ENCODE measurements around the gene DDX28.
"Not testable (repeated sequence)": the region's sequence is repeated elsewhere in the genome, so short reads cannot be mapped to it uniquely, and the experiment has no call there.

The DDX28 gene

GRCh38 chr16:67977469-67978227 lies 45.4 kb downstream of the DDX28 start:
- no peak for DNase-seq (ENCODE audit: low read depth, low spot score)
- ChIA-PET CTCF (interaction anchor here (0.8 to 1.3 kb wide), 3 partner anchors 13 to 29 kb away, joined by 3 to 5 read pairs (median 4); no protein-coding TSS in a partner anchor), POLR2A (no interaction called here)
- TF ChIP-seq, protein P1, sequence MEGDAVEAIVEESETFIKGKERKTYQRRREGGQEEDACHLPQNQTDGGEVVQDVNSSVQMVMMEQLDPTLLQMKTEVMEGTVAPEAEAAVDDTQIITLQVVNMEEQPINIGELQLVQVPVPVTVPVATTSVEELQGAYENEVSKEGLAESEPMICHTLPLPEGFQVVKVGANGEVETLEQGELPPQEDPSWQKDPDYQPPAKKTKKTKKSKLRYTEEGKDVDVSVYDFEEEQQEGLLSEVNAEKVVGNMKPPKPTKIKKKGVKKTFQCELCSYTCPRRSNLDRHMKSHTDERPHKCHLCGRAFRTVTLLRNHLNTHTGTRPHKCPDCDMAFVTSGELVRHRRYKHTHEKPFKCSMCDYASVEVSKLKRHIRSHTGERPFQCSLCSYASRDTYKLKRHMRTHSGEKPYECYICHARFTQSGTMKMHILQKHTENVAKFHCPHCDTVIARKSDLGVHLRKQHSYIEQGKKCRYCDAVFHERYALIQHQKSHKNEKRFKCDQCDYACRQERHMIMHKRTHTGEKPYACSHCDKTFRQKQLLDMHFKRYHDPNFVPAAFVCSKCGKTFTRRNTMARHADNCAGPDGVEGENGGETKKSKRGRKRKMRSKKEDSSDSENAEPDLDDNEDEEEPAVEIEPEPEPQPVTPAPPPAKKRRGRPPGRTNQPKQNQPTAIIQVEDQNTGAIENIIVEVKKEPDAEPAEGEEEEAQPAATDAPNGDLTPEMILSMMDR (IDR thresholded peaks at IDR 0.05; ENCODE audit: insufficient read depth, low read length, missing control alignments), result no peak
- H3K4me3 ChIP-seq (ENCODE audit: low read depth, low read length), result no peak overlapping the region

GRCh38 chr16:67977005-67977404 lies 46.0 kb downstream of the DDX28 start:
- DNase-seq (ENCODE audit: low read depth, low spot score), result no peak
- POLR2A ChIA-PET, result no interaction called here
- H3K4me3 ChIP-seq (ENCODE audit: low read depth, low read length), result no peak overlapping the region
- TF ChIP-seq, protein P1 (IDR thresholded peaks at IDR 0.05; ENCODE audit: insufficient read depth, low read length, missing control alignments), result no peak
- CTCF ChIA-PET, result interaction anchor here (0.8 to 1.3 kb wide), 3 partner anchors 14 to 30 kb away, joined by 3 to 5 read pairs (median 4); no protein-coding TSS in a partner anchor

DNA sequence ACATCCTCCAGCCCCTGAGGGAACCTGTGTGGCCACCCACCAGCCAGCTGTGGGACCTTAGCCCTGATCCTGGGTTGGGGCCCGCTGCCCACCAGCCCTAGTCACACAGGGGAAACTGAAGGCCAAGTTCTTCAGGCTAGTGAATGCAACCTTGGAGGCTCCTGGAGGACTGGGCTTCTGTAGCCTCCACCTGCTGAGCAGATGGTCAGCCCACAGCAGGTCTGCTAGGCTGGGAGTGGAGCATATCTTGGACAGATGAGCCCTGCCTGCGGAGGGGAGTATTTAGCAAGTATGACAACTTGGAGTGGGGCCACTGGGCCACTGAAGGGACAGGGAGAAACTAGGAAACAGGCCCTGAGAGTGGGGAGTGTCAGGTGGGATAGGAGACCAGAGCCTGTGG lies 46.8 kb downstream of the DDX28 start:
- DNase-seq (ENCODE audit: low read depth, low spot score), result no peak
- TF ChIP-seq, protein P1 (IDR thresholded peaks at IDR 0.05; ENCODE audit: insufficient read depth, low read length, missing control alignments), result no peak
- CTCF ChIA-PET, result interaction anchor here (0.5 kb wide), 1 partner anchor 27 kb away, joined by 3 read pairs; no protein-coding TSS in a partner anchor
- POLR2A ChIA-PET, result no interaction called here
- no peak overlapping the region for H3K4me3 ChIP-seq (ENCODE audit: low read depth, low read length)

DNA sequence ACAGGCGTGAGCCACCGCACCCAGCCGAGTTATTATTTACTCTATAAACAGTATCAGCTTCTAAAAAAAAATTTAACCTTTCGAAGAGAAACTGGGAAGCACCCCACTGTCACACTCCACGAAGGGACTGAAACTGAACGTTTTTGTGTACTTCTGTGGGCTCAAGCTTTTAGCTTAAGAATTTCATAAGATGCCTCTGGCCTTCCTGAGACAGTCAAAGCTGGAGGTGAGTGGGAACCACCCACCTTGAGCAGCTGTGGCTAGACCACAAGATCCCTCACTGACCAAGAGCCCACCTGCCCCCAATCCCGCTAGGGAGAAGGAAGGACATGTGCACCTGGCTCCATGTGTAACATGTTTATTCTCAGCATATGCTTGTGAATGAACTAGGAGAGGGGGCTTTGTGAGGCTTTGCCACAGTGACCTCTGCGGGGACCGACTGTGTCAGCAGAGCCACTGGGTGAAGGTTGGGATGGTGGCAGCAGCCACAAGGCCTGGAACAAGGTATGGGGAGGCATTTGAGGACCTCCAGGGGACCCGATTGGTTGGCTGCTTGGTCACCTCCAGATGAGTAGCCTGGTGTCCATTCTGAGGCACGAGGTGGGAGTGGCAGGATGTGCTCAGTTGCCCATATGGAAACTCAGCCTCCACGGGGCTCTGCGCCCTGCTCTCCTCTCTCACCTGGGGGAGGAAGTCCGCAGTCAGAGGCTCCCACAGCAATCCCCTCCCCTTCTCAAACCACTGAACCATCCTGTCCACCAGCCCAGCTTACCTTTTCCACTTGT lies 47.5 kb downstream of the DDX28 start:
- ChIA-PET POLR2A (no interaction called here), CTCF (interaction anchor here (0.7 kb wide), 1 partner anchor 13 kb away, joined by 3 read pairs; no protein-coding TSS in a partner anchor)

GRCh38 chr16:67972285-67972684 lies 50.7 kb downstream of the DDX28 start:
- CTCF ChIA-PET, result interaction anchor here (1.0 kb wide), 1 partner anchor 20 kb away, joined by 3 read pairs; no protein-coding TSS in a partner anchor
- H3K4me3 ChIP-seq (ENCODE audit: low read depth, low read length); DNase-seq (ENCODE audit: low read depth, low spot score); POLR2A ChIA-PET: not testable (repeated sequence)

More for the DNA sequence above, 47.5 kb downstream of the DDX28 start:
- no peak overlapping the region for H3K4me3 ChIP-seq (ENCODE audit: low read depth, low read length)
- TF ChIP-seq, protein P1 (IDR thresholded peaks at IDR 0.05; ENCODE audit: insufficient read depth, low read length, missing control alignments), result no peak
- no peak for DNase-seq (ENCODE audit: low read depth, low spot score)

DNA sequence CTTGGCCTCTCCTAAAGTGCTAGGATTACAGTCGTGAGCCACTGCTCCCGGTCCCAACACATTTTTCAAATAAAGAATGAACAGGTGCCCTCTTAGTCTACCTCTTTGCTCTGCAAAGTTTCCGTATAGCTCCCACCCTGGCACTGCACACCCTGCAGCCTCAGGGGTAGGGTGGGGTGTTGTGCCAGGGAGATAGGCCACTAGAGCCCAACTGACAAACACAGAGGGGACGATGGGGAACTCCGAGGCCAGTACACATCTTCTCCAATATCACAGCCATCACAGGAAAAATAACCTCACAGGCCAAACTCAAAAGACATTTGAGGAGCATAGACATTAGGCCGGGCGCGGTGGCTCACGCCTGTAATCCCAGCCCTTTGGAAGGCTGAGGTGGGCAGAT lies 51.9 kb downstream of the DDX28 start:
- POLR2A ChIA-PET, result no interaction called here
- CTCF ChIA-PET, result interaction anchor here (0.9 to 1.2 kb wide), 3 partner anchors 21 to 257 kb away, joined by 3 to 4 read pairs (median 4); no protein-coding TSS in a partner anchor

More for the DNA sequence above, 51.9 kb downstream of the DDX28 start:
- TF ChIP-seq, protein P1 (IDR thresholded peaks at IDR 0.05; ENCODE audit: insufficient read depth, low read length, missing control alignments), result no peak
- DNase-seq (ENCODE audit: low read depth, low spot score), result no peak
- no peak overlapping the region for H3K4me3 ChIP-seq (ENCODE audit: low read depth, low read length)
